KBM-7 (cell line): ENCODE data around the gene DZIP1L.
"Not testable (repeated sequence)": the region's sequence is repeated elsewhere in the genome, so short reads cannot be mapped to it uniquely, and the experiment has no call there.

Source experiments
- DNase-seq: peaks from one replicate; pipeline ENCODE4 v3.0.0-alpha.2; 2015
- in situ Hi-C: fragments of 300-500 bp; cut with MboI; formaldehyde crosslinking; loops from 2 replicates; pipeline ENCODE4 v1.14.3; 2020; ENCODE audit warnings: low sequenced_read_pairs, low pct_unique_long_range_greater_than_20kb, mixed read lengths

Gene DZIP1L

GRCh38 chr3:138114988-138115971, at the start of gene DZIP1L:
Gene DZIP1L (minus strand): TSS chr3:138115608. CDS start chr3:138103971, 11,637 bp downstream.
- peak; percentile 75 for DNase-seq

GRCh38 chr3:138165061-138165460, 49.7 kb upstream of the DZIP1L start:
- DNase-seq: no peak
- in situ Hi-C loops: no loop called here

More at GRCh38 chr3:138114988-138115971, at the start of gene DZIP1L:
- in situ Hi-C loops: no loop called here

GRCh38 chr3:138157743-138158142, 42.3 kb upstream of the DZIP1L start:
- no peak for DNase-seq
- in situ Hi-C loops: no loop called here

GRCh38 chr3:138154534-138154933, 39.1 kb upstream of the DZIP1L start:
- in situ Hi-C loops: no loop called here
- no peak for DNase-seq

GRCh38 chr3:138148503-138148902, 33.1 kb upstream of the DZIP1L start:
- in situ Hi-C loops: no loop called here

GRCh38 chr3:138142181-138142580, 26.8 kb upstream of the DZIP1L start:
- DNase-seq, in situ Hi-C loops: not testable (repeated sequence)

More at GRCh38 chr3:138148503-138148902, 33.1 kb upstream of the DZIP1L start:
- DNase-seq: peak; percentile 12

- in situ Hi-C loops: no loop called here
- no peak for DNase-seq
These were observed 25.5 kb upstream of the DZIP1L start for GRCh38 chr3:138140940-138141339.

- in situ Hi-C loops: no loop called here
- DNase-seq: no peak
These were observed 24.3 kb upstream of the DZIP1L start for GRCh38 chr3:138139691-138140090.

GRCh38 chr3:138137861-138138260, 22.5 kb upstream of the DZIP1L start:
- in situ Hi-C loops: no loop called here
- DNase-seq: peak; percentile 40

- peak; percentile 41 for DNase-seq
- in situ Hi-C loops: no loop called here
These were observed 20.8 kb upstream of the DZIP1L start for GRCh38 chr3:138136201-138136600.

- in situ Hi-C loops: no loop called here
- DNase-seq: no peak
These were observed 20.4 kb upstream of the DZIP1L start for GRCh38 chr3:138135833-138136194.

- peak; percentile 61 for DNase-seq
- in situ Hi-C loops: no loop called here
These were observed 19.9 kb upstream of the DZIP1L start for GRCh38 chr3:138135146-138135832.

GRCh38 chr3:138132239-138132638, 16.8 kb upstream of the DZIP1L start, which contains the start of gene A4GNT:
Gene A4GNT (minus strand): TSS chr3:138132390. CDS start chr3:138131256, 1,134 bp downstream.
- no peak for DNase-seq
- in situ Hi-C loops: no loop called here

GRCh38 chr3:138127636-138128365, 12.4 kb upstream of the DZIP1L start:
- DNase-seq: no peak

GRCh38 chr3:138125548-138126221, 10.3 kb upstream of the DZIP1L start:
- DNase-seq: peak; percentile 68
- in situ Hi-C loops: no loop called here

More at GRCh38 chr3:138127636-138128365, 12.4 kb upstream of the DZIP1L start:
- in situ Hi-C loops: no loop called here

GRCh38 chr3:138124706-138125355, 9.4 kb upstream of the DZIP1L start:
- DNase-seq: no peak
- in situ Hi-C loops: no loop called here

- no peak for DNase-seq
- in situ Hi-C loops: no loop called here
These were observed 8.8 kb upstream of the DZIP1L start for GRCh38 chr3:138124188-138124587.

- in situ Hi-C loops: no loop called here
These were observed 4.0 kb upstream of the DZIP1L start for GRCh38 chr3:138119423-138119766.

More at GRCh38 chr3:138119423-138119766, 4.0 kb upstream of the DZIP1L start:
- no peak for DNase-seq
